Spinal cord (tissue), 10 donors: ENCODE data around the gene CYP1A2. TPM values are rescaled to one million over a fixed set of nuclear protein-coding genes. Genes with fewer than 3 reads are reported as not detected.

Experiments used
- DNase-seq, 6 donors: peaks; one replicate each; pipeline versions ENCODE4 v3.0.0 to v3.0.0-alpha.2; 2013 to 2015; ENCODE audit warnings: low spot score in 6 of 6, low read depth in 4 of 6
- H3K27ac ChIP-seq: one replicate; pipeline ENCODE4 v1.5.1; 2013; ENCODE audit warnings: low read depth, low read length, control low read depth
- H3K27me3 ChIP-seq: one replicate; pipeline ENCODE4 v1.6.1; 2013; ENCODE audit warnings: low read length; ENCODE audit not compliant: control insufficient read depth, insufficient read depth
- H3K36me3 ChIP-seq: one replicate; pipeline ENCODE4 v1.6.1; 2013; ENCODE audit warnings: low read length; ENCODE audit not compliant: control insufficient read depth, insufficient read depth
- H3K4me1 ChIP-seq: one replicate; pipeline ENCODE4 v1.6.1; 2013; ENCODE audit warnings: low read length; ENCODE audit not compliant: control insufficient read depth, insufficient read depth
- H3K4me3 ChIP-seq: one replicate; pipeline ENCODE4 v1.5.1; 2013; ENCODE audit warnings: low read depth, low read length, control low read depth
- H3K9me3 ChIP-seq: one replicate; pipeline ENCODE4 v1.6.1; 2013; ENCODE audit warnings: low read length; ENCODE audit not compliant: control insufficient read depth, insufficient read depth
- WGBS: methylation state at CpG from one replicate; pipeline ENCODE4 v1.1.5; 2013; ENCODE audit warnings: missing lambda C conversion rate; ENCODE audit not compliant: insufficient coverage; 5-methylcytosine and 5-hydroxymethylcytosine counted together
- polyA plus RNA-seq, 2 donors: library from polyadenylated mRNA; unstranded; fragments of 120-200 nt; gene quantifications; one replicate each; pipeline ENCODE4 v1.2.1, GENCODE V29; 2013; ENCODE audit not compliant: insufficient read length in 2 of 2
- total RNA-seq, 2 donors: library from RNA; depleted of rRNA in 1 of 2; stranded (reverse); fragments of 120-200 nt in 1 of 2; fragments of >200 nt in 1 of 2; gene quantifications; one replicate each; pipeline versions ENCODE4 v1.2.3 to v1.2.4, GENCODE V29; 2013 to 2014
- donor health status: healthy.

Gene CYP1A2
- total and polyA plus RNA-seq, 4 donors: 0.29 TPM; not detected in 3

GRCh38 chr15:74758736-74759135 lies 10.1 kb downstream of the CYP1A2 start:
- H3K27me3 ChIP-seq: no peaks in the 10 kb centered on the region
- 90% methylated on average over 6 of the region's 8 CpGs for WGBS
- H3K4me3 ChIP-seq: no peak overlapping the region

GRCh38 chr15:74762791-74763150 lies 14.1 kb downstream of the CYP1A2 start:
- H3K4me3 ChIP-seq: no peak overlapping the region
- no peaks in the 10 kb centered on the region for H3K27me3 ChIP-seq
- no peak overlapping the region for H3K27ac ChIP-seq
- WGBS: 53% methylated on average over 5 of the region's 6 CpGs
- H3K36me3 ChIP-seq: no peaks in the 10 kb centered on the region
- H3K9me3 ChIP-seq: no peaks in the 10 kb centered on the region
- peak in 1 of 6 donors; percentile 8 for DNase-seq
- no peaks in the 10 kb centered on the region for H3K4me1 ChIP-seq

More at GRCh38 chr15:74758736-74759135, 10.1 kb downstream of the CYP1A2 start:
- Histone ChIP-seq H3K4me1 (no peaks in the 10 kb centered on the region), H3K36me3 (no peaks in the 10 kb centered on the region), H3K27ac (no peak overlapping the region), H3K9me3 (no peaks in the 10 kb centered on the region)
- DNase-seq: no peak

- Histone ChIP-seq H3K4me3 (no peak overlapping the region), H3K36me3 (no peaks in the 10 kb centered on the region), H3K27ac (no peak overlapping the region), H3K4me1 (peaks cover 2% of the 10 kb centered on the region), H3K9me3 (no peaks in the 10 kb centered on the region), H3K27me3 (no peaks in the 10 kb centered on the region)
- WGBS: 85% methylated on average over 15 of the region's 15 CpGs
- no peak for DNase-seq
Measured at GRCh38 chr15:74763416-74763815, 14.8 kb downstream of the CYP1A2 start.

GRCh38 chr15:74767167-74768098 lies 18.8 kb downstream of the CYP1A2 start:
- Histone ChIP-seq H3K4me1 (peaks cover 23% of the 10 kb centered on the region), H3K36me3 (no peaks in the 10 kb centered on the region), H3K9me3 (no peaks in the 10 kb centered on the region), H3K27me3 (no peaks in the 10 kb centered on the region), H3K27ac (no peak overlapping the region), H3K4me3 (no peak overlapping the region)
- no peak for DNase-seq
- 88% methylated on average over 9 of the region's 14 CpGs for WGBS

GRCh38 chr15:74768099-74768770 lies 19.6 kb downstream of the CYP1A2 start:
- peaks cover 23% of the 10 kb centered on the region for H3K4me1 ChIP-seq
- no peak overlapping the region for H3K27ac ChIP-seq
- no peaks in the 10 kb centered on the region for H3K9me3 ChIP-seq
- no peak overlapping the region for H3K4me3 ChIP-seq
- DNase-seq: peak in 1 of 6 donors; percentile 4
- H3K27me3 ChIP-seq: no peaks in the 10 kb centered on the region
- WGBS: 80% methylated on average over 1 of the region's 15 CpGs
- H3K36me3 ChIP-seq: no peaks in the 10 kb centered on the region

- Histone ChIP-seq H3K36me3 (no peaks in the 10 kb centered on the region), H3K9me3 (no peaks in the 10 kb centered on the region), H3K4me3 (no peak overlapping the region), H3K27ac (no peak overlapping the region), H3K4me1 (peaks cover 29% of the 10 kb centered on the region), H3K27me3 (no peaks in the 10 kb centered on the region)
- DNase-seq: peak in 5 of 6 donors; percentile 35 to 89 (median 50)
- WGBS: 7% methylated on average over 9 of the region's 9 CpGs
Measured at GRCh38 chr15:74768771-74769342, 20.2 kb downstream of the CYP1A2 start.

GRCh38 chr15:74769463-74770025 lies 20.9 kb downstream of the CYP1A2 start:
- Histone ChIP-seq H3K9me3 (no peaks in the 10 kb centered on the region), H3K27ac (no peak overlapping the region), H3K27me3 (no peaks in the 10 kb centered on the region), H3K4me3 (no peak overlapping the region), H3K36me3 (no peaks in the 10 kb centered on the region), H3K4me1 (peaks cover 30% of the 10 kb centered on the region)
- DNase-seq: no peak
- 81% methylated on average over 6 of the region's 7 CpGs for WGBS

GRCh38 chr15:74770211-74770903 lies 21.7 kb downstream of the CYP1A2 start:
- no peak for DNase-seq
- no peak overlapping the region for H3K27ac ChIP-seq
- H3K27me3 ChIP-seq: no peaks in the 10 kb centered on the region
- no peak overlapping the region for H3K4me3 ChIP-seq
- no peaks in the 10 kb centered on the region for H3K36me3 ChIP-seq
- no peaks in the 10 kb centered on the region for H3K9me3 ChIP-seq
- H3K4me1 ChIP-seq: peaks cover 30% of the 10 kb centered on the region
- WGBS: 68% methylated on average over 4 of the region's 4 CpGs

GRCh38 chr15:74773329-74773728 lies 24.7 kb downstream of the CYP1A2 start:
- 72% methylated on average over 5 of the region's 5 CpGs for WGBS

More at GRCh38 chr15:74773329-74773728, 24.7 kb downstream of the CYP1A2 start:
- peaks cover 43% of the 10 kb centered on the region for H3K4me1 ChIP-seq
- no peaks in the 10 kb centered on the region for H3K27me3 ChIP-seq
- no peaks in the 10 kb centered on the region for H3K36me3 ChIP-seq
- DNase-seq: no peak
- no peak overlapping the region for H3K27ac ChIP-seq
- no peaks in the 10 kb centered on the region for H3K9me3 ChIP-seq
- H3K4me3 ChIP-seq: no peak overlapping the region
